OCI-LY7 (cell line): ENCODE measurements around the gene ARL15.

Source experiments
- CTCF ChIP-seq: fragments of 200-600 bp; sonication (generic); conservative IDR thresholded peaks from 2 replicates; pipeline ENCODE4 v1.5.1; 2014; ENCODE audit warnings: mild to moderate bottlenecking, antibody characterized with exemption, low read length, moderate library complexity, mixed read lengths
- EZH2phosphoT487 ChIP-seq: fragments of 200-600 bp; sonication (generic); IDR thresholded peaks from 2 replicates; pipeline ENCODE4 v1.6.1; 2018; ENCODE audit warnings: low read depth, borderline replicate concordance, mild to moderate bottlenecking, mixed run types, antibody characterized with exemption, low read length, moderate library complexity, mixed read lengths

- no peak for TF ChIP-seq CTCF
- TF ChIP-seq EZH2phosphoT487: no peak
Measured at GRCh38 chr5:54146916-54147315, 163.5 kb downstream of the ARL15 start.
